IPS-20b (cell line): ENCODE results near the gene MUC21.

Source experiments
- H3K27ac ChIP-seq: one replicate; pipeline ENCODE4 v1.5.1; 2013; ENCODE audit warnings: low read length
- H3K27me3 ChIP-seq: 2 replicates; pipeline ENCODE4 v1.6.1; 2013; ENCODE audit warnings: mild to moderate bottlenecking, low read length, inconsistent platforms; ENCODE audit not compliant: insufficient read depth
- H3K36me3 ChIP-seq: 2 replicates; pipeline ENCODE4 v1.6.1; 2013; ENCODE audit warnings: low read depth, mild to moderate bottlenecking, inconsistent platforms, low read length, moderate library complexity; ENCODE audit not compliant: insufficient read depth
- H3K4me1 ChIP-seq: 2 replicates; pipeline ENCODE4 v1.6.1; 2013; ENCODE audit warnings: mild to moderate bottlenecking, control low read depth, inconsistent platforms, low read length, moderate library complexity; ENCODE audit not compliant: insufficient read depth
- H3K4me3 ChIP-seq: 2 replicates; pipeline ENCODE4 v1.5.1; 2013; ENCODE audit warnings: mild to moderate bottlenecking, low read length, inconsistent platforms
- H3K9ac ChIP-seq: 2 replicates; pipeline ENCODE4 v1.6.1; 2013; ENCODE audit warnings: low read depth, mild to moderate bottlenecking, inconsistent platforms, low read length, moderate library complexity
- H3K9me3 ChIP-seq: 2 replicates; pipeline ENCODE4 v1.6.1; 2013; ENCODE audit warnings: mild to moderate bottlenecking, low read depth, low read length, inconsistent platforms; ENCODE audit not compliant: insufficient read depth

The MUC21 gene

DNA sequence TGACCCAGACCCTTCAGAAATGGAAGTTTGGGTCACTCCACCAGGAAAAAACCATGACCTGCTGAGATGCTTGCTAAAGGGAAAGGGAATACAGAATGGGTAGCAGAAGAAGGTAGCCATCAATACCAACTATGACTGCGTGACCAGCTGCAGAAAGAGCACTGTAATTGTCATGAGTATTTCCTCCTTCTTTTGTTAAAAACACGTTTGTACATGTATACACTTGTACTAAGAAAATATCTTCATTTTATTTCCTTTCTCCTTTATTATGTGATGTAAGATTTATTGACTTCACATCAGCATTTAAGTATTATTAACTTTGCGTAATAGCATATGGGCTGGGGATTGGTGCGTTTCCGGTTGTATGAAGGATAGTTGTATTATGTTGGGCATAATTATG lies 12.6 kb upstream of the MUC21 start:
- H3K27ac ChIP-seq = no peak overlapping the region
- H3K27me3 ChIP-seq = no peaks in the 10 kb centered on the region
- no peaks in the 10 kb centered on the region for H3K9me3 ChIP-seq
- no peak overlapping the region for H3K4me3 ChIP-seq
- no peaks in the 10 kb centered on the region for H3K4me1 ChIP-seq
- no peak overlapping the region for H3K9ac ChIP-seq
- H3K36me3 ChIP-seq = no peaks in the 10 kb centered on the region

DNA sequence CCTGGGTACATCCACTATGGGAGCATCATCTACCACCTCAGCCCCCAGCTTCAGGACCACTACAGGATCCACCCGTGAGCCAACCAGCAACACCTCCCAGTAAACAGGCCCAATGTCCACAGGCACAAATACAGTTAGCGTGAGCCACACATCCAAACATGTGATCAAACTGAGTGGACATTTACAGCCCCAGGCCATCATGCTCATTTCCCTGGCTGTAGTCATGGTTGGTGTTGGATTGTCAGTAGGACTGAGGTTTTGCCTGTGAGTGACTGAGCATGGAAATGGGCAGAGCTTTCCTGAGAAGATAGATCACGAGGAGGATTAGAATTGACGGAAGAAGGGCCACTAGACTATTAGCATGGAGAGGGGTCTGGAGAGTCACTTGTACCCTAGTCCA lies 10.7 kb upstream of the MUC21 start:
- no peaks in the 10 kb centered on the region for H3K4me1 ChIP-seq
- no peak overlapping the region for H3K9ac ChIP-seq
- no peak overlapping the region for H3K4me3 ChIP-seq
- no peaks in the 10 kb centered on the region for H3K27me3 ChIP-seq
- H3K36me3 ChIP-seq = no peaks in the 10 kb centered on the region
- H3K9me3 ChIP-seq = no peaks in the 10 kb centered on the region
- H3K27ac ChIP-seq = no peak overlapping the region

DNA sequence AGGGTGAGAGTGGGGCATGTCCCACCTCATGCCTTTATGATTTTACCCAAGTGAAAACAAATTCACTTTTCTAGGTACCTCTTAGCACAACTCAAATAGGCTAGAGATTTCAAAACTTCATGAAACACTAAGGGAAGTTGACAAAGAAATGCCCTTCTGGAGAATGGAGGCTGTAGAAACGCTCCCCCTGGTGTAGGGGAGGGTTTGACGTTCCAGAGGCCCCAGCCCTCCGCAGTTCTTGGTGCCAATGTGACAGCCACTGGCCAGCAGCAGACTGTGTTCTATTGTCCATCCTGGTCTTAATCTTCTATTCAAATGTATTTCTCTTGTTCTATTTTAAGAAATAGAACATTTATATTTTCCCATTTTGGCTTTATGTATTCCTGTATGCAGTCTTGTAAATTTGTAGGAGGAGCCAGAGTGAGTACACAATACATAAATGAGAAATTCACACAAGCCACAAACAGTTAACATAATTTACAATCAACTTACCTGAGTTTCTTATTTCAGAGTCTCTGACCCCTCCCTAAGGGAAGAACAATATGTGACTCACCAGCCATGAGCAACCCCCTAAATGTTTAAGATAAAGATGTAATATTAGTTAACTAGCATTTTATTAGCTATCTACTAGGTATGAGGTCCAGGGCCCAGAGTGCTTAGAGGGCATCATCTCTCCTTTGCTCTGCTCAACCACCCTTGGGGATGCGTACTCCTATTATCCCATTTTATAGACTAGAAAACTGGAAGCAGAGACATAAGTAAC lies 8.8 kb upstream of the MUC21 start:
- Histone ChIP-seq H3K36me3 (no peaks in the 10 kb centered on the region), H3K27me3 (no peaks in the 10 kb centered on the region)

DNA sequence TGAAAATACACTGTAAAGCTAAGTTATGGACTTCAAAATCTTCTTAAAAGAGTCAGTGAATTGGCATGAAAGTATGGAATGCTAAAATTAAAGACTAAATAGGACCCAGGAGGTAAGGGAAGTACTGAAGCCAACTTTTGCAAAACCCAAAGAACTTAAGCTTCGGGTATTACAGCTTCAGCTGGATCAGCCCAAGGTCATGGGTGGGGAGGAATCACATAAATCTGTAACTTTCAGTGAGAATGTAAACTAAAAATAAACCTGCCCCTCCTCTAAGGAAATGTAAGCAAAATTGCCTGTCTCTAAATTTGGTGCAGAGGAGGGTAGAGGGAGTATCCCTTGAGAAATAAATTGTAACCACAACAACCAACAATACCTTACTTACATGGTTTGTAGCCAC lies 4.4 kb upstream of the MUC21 start:
- no peaks in the 10 kb centered on the region for H3K27me3 ChIP-seq
- no peak overlapping the region for H3K27ac ChIP-seq
- H3K4me3 ChIP-seq = no peak overlapping the region
- no peaks in the 10 kb centered on the region for H3K36me3 ChIP-seq
- no peak overlapping the region for H3K9ac ChIP-seq
- H3K4me1 ChIP-seq = no peaks in the 10 kb centered on the region
- no peaks in the 10 kb centered on the region for H3K9me3 ChIP-seq

More for the DNA sequence above, 8.8 kb upstream of the MUC21 start:
- Histone ChIP-seq H3K4me3 (no peak overlapping the region), H3K9me3 (no peaks in the 10 kb centered on the region), H3K4me1 (no peaks in the 10 kb centered on the region), H3K9ac (no peak overlapping the region), H3K27ac (no peak overlapping the region)

DNA sequence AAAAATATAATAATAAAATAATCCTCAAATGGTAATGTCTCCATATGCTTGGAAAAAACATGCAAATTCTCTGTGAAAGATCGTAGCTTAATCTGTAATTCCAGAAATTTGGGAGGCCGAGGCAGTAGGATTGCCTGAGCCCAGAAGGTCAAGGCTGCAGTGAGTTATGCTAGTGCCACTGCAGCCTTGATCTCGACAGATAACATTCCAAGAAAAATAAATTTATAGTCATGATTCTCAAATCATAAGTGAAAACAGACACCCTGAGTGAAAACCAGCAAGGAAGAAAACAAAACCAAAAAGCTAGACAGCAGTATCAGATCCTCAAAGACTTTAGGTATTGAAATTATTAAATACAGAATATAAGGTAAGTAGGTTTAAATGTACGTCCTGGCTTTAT lies 3.8 kb upstream of the MUC21 start:
- H3K4me3 ChIP-seq = no peak overlapping the region
- no peak overlapping the region for H3K27ac ChIP-seq
- H3K36me3 ChIP-seq = no peaks in the 10 kb centered on the region
- no peak overlapping the region for H3K9ac ChIP-seq
- H3K27me3 ChIP-seq = no peaks in the 10 kb centered on the region
- H3K4me1 ChIP-seq = no peaks in the 10 kb centered on the region
- H3K9me3 ChIP-seq = no peaks in the 10 kb centered on the region

DNA sequence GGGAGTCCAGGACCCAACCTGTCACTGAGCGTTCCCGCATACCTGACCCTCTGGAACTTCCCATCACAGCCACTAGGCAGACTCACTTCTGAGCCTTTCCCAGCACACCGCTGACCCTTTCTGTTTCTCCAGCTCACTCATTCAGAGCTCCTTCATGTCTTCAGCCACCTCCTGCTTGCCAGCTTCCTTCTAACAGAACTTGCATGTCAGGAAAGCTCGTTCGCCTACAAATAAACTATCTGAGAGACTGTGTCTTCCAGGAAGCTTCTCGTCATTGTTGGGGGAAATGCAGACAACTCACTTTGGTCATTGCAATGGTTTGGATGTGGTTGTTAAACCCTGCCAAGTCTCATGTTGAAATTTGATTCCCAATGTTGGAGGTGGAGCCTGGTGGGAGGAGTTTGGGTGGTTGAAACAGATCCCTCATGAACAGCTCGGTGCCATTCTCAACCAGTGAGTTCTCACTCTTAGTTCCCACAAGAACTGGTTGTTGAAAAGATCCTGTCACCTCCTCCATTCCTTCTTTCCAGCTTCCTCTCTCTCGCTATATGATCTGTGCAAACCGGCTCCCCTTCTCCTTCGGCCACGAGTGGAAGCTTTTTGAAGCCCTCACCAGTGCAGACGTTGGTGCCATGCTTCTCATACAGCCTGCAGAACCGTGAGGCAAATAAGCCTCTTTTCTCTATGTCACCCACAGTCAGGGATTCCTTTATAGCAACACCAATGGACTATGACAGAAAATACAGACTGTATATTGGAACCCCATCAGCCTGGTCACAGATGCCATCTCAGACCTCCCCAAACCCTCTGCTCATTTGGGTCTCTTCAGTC lies 1.4 kb upstream of the MUC21 start:
- no peak overlapping the region for H3K9ac ChIP-seq
- H3K27me3 ChIP-seq = no peaks in the 10 kb centered on the region
- no peaks in the 10 kb centered on the region for H3K9me3 ChIP-seq
- H3K4me3 ChIP-seq = peak overlapping the region; percentile 55
- no peaks in the 10 kb centered on the region for H3K4me1 ChIP-seq
- H3K27ac ChIP-seq = no peak overlapping the region
- no peaks in the 10 kb centered on the region for H3K36me3 ChIP-seq

DNA sequence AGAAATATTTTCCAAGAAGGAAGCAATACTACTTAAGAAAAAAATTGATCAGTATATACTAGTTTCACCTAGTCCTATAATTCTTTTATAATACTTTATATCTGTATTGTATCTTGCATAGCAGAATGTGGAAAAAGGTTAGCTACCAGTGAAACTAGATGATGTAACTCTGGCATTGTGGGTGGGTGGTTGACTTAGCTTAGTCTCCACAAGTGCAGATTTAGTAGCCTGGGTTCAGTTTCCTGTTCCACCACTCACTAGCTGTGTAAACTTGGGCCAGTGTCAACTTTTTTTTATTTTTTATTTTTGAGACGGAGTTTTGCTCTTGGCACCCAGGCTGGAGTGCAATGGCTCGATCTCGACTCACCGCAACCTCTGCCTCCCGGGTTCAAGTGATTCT lies 2.0 kb downstream of the MUC21 start:
- Histone ChIP-seq H3K9me3 (no peaks in the 10 kb centered on the region), H3K27ac (no peak overlapping the region), H3K9ac (no peak overlapping the region), H3K27me3 (no peaks in the 10 kb centered on the region; the same call in 1 of the 2 replicates), H3K4me3 (no peak overlapping the region), H3K36me3 (no peaks in the 10 kb centered on the region), H3K4me1 (peaks cover 3% of the 10 kb centered on the region; the same call in 1 of the 2 replicates)

DNA sequence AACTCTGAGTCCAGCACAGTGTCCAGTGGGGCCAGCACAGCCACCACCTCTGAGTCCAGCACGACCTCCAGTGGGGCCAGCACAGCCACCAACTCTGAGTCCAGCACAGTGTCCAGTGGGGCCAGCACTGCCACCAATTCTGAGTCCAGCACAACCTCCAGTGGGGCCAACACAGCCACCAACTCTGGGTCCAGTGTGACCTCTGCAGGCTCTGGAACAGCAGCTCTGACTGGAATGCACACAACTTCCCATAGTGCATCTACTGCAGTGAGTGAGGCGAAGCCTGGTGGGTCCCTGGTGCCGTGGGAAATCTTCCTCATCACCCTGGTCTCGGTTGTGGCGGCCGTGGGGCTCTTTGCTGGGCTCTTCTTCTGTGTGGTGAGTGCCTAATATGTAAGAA lies 3.8 kb downstream of the MUC21 start:
- Histone ChIP-seq H3K4me3 (no peak overlapping the region), H3K27ac (no peak overlapping the region), H3K9ac (no peak overlapping the region), H3K9me3 (no peaks in the 10 kb centered on the region; the same call in 1 of the 2 replicates), H3K27me3 (no peaks in the 10 kb centered on the region; the same call in 1 of the 2 replicates), H3K4me1 (peaks cover 3% of the 10 kb centered on the region; the same call in 1 of the 2 replicates), H3K36me3 (no peaks in the 10 kb centered on the region)

DNA sequence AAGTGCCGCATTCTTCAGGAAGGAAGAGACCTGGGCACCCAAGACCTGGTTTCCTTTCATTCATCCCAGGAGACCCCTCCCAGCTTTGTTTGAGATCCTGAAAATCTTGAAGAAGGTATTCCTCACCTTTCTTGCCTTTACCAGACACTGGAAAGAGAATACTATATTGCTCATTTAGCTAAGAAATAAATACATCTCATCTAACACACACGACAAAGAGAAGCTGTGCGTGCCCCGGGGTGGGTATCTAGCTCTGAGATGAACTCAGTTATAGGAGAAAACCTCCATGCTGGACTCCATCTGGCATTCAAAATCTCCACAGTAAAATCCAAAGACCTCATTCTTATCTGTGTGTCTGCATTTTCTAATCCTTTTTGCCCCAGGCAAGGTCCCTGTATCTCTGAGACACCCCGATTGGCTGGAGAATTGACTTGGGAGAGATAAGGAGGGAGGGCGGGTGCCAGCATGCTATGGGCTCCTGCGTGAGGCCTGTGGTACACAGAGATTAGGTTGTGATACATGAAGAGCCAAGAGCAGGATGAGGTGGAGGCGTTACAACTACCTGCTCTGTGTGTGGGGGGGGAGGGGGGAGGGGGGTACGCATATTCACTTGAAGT lies 4.8 kb downstream of the MUC21 start:
- Histone ChIP-seq H3K4me1 (peaks cover 3% of the 10 kb centered on the region; the same call in 1 of the 2 replicates), H3K36me3 (no peaks in the 10 kb centered on the region), H3K27me3 (no peaks in the 10 kb centered on the region; the same call in 1 of the 2 replicates), H3K9ac (no peak overlapping the region), H3K9me3 (no peaks in the 10 kb centered on the region; the same call in 1 of the 2 replicates), H3K27ac (no peak overlapping the region), H3K4me3 (no peak overlapping the region)

DNA sequence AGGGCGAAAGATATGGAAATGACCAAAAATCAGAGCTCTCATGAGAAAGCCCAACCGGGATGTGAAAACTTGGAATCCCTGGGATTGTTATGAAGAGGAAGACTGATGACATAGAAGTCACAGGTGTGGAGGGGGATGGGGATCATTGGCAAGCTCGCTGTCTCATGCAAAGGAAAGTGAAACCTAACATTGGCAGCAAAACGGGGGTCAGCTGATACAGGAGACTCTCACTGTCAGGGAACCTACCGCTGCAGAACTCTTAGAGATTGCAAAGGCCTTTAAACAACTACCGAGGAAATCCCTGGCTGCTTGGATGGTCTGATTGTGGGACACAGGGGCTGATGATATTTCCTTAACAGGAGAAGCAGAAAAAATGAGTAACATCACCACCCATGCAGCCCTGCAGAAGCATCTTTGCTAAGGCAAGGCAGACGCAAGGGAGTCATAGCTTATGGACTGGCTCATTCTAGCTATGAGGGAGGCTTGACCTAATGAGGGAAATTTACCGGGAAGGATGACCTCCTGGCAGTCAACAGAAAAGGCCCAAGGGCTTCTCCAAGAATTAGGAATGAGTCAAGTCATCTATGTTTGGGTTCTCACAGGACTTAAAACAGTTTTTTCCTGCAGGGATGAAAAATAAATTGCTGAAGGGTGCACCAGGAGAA lies 7.0 kb downstream of the MUC21 start:
- no peak overlapping the region for H3K9ac ChIP-seq
- no peaks in the 10 kb centered on the region; the same call in 1 of the 2 replicates for H3K27me3 ChIP-seq
- H3K36me3 ChIP-seq = no peaks in the 10 kb centered on the region
- H3K9me3 ChIP-seq = peaks cover 5% of the 10 kb centered on the region
- H3K27ac ChIP-seq = no peak overlapping the region
- H3K4me1 ChIP-seq = peaks cover 3% of the 10 kb centered on the region; the same call in 1 of the 2 replicates
- no peak overlapping the region for H3K4me3 ChIP-seq

DNA sequence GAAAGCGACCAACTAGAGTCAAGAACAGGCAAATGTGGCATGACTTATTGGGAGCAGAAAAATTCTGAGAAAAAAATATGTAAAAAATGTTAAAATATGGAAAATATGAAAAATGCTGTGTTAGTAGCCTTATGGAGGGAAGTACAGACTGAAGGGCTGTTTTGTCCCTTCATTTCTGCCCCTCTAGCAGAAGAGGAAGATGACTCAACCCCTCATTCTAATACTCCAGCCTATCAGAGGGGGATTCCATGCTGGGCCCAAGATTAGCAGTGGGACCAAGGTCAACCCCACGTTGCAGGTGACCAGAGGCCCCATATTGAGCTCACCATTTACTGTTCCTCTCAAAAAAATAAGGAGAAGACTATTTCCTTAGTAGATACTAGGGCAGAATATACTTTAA lies 8.4 kb downstream of the MUC21 start:
- no peak overlapping the region for H3K27ac ChIP-seq
- no peak overlapping the region for H3K9ac ChIP-seq
- H3K9me3 ChIP-seq = peaks cover 5% of the 10 kb centered on the region
- H3K4me1 ChIP-seq = peaks cover 3% of the 10 kb centered on the region; the same call in 1 of the 2 replicates
- no peaks in the 10 kb centered on the region for H3K36me3 ChIP-seq
- no peaks in the 10 kb centered on the region; the same call in 1 of the 2 replicates for H3K27me3 ChIP-seq
- no peak overlapping the region for H3K4me3 ChIP-seq
